K562 (cell line): ENCODE data around the gene SYNPO. TPM values are rescaled to one million over a fixed set of nuclear protein-coding genes. Genes with fewer than 3 reads are reported as not detected.

Experiments used
- BMI1 ChIP-seq: fragments of 150-350 bp; IDR thresholded peaks from 2 replicates; pipeline ENCODE4 v1.6.1; 2014; ENCODE audit warnings: low read length
- CC2D1A ChIP-seq: fragments of 450-650 bp; IDR thresholded peaks from 2 replicates; pipeline ENCODE4 v1.6.1; 2017; ENCODE audit warnings: mild to moderate bottlenecking
- ERF ChIP-seq: fragments of 450-650 bp; formaldehyde crosslinking; IDR thresholded peaks from 2 replicates; pipeline ENCODE4 v1.4.0; 2020; ENCODE audit warnings: mild to moderate bottlenecking, mixed read lengths
- MEIS2 ChIP-seq: fragments of 450-650 bp; IDR thresholded peaks from 2 replicates; pipeline ENCODE4 v1.6.1; 2014; ENCODE audit warnings: mild to moderate bottlenecking; ENCODE audit not compliant: partially characterized antibody
- POLR2AphosphoS5 ChIP-seq: IDR thresholded peaks from 2 replicates; pipeline ENCODE4 v1.6.1; 2011; ENCODE audit warnings: mild to moderate bottlenecking, low read depth, low read length, moderate library complexity; ENCODE audit not compliant: control insufficient read depth, insufficient read depth
- RBBP5 ChIP-seq: fragments of 200-600 bp; sonication (generic); IDR thresholded peaks from 2 replicates; pipeline ENCODE4 v1.6.1; 2012; ENCODE audit warnings: borderline replicate concordance, mild to moderate bottlenecking, low read length, control low read depth, inconsistent platforms; ENCODE audit not compliant: insufficient read depth, poor library complexity, severe bottlenecking
- RCOR1 ChIP-seq, 2 experiments: IDR thresholded peaks; 2 replicates each; pipeline ENCODE4 v1.6.1; 2012; ENCODE audit warnings: low read depth in 2 of 2, low read length in 2 of 2, borderline replicate concordance in 1 of 2, improper control_type of control experiment in 1 of 2
- STAT5A ChIP-seq: IDR thresholded peaks from 2 replicates; pipeline ENCODE4 v1.6.1; 2012; ENCODE audit warnings: low read length, inconsistent platforms, borderline replicate concordance
- TEAD1 ChIP-seq, 2 experiments: fragments of 450-650 bp in 1 of 2; sonication (generic) in 1 of 2; formaldehyde crosslinking; IDR thresholded peaks; 2 replicates each; pipeline versions ENCODE4 v1.4.0 to v1.8.0; 2020 to 2022; ENCODE audit warnings: mild to moderate bottlenecking in 2 of 2, missing genetic modification reagents in 1 of 2
- ZFX ChIP-seq: sonication (generic); formaldehyde crosslinking; IDR thresholded peaks from 2 replicates; pipeline ENCODE4 v1.8.0; 2022; ENCODE audit warnings: mild to moderate bottlenecking, missing genetic modification reagents, moderate library complexity
- ZNF695 ChIP-seq: fragments of 450-650 bp; formaldehyde crosslinking; IDR thresholded peaks from 2 replicates; pipeline ENCODE4 v1.4.0; 2020; ENCODE audit warnings: mild to moderate bottlenecking, moderate library complexity
- polyA plus RNA-seq, 8 experiments: library from polyadenylated mRNA; depleted of rRNA in 4 of 8; stranded (reverse) in 5 of 8; unstranded in 3 of 8; fragments of >200 nt; fragmentation: Nextera tagmentation in 2 of 8; fragmentation: Illumina TruSeq in 1 of 8; extraction: Ambion mirVana in 2 of 8; extraction: Trizol in 1 of 8; gene quantifications; 2 replicates each; pipeline versions ENCODE4 v1.2.1 to v1.2.3, GENCODE V29; 2011 to 2014; ENCODE audit warnings: inconsistent platforms in 1 of 8, missing spikeins in 1 of 8
- total RNA-seq, 7 experiments: library from RNA; depleted of rRNA in 6 of 7; stranded (reverse); fragments of >200 nt in 6 of 7; fragmentation: Illumina TruSeq in 2 of 7; extraction: Trizol in 2 of 7; gene quantifications; 2 replicates each; pipeline versions ENCODE4 v1.2.1 to v1.2.3, GENCODE V29; 2011 to 2021; ENCODE audit warnings: low replicate concordance in 1 of 7
- TF ChIP-seq, protein P1 (sequence below): sonication (generic); formaldehyde crosslinking; IDR thresholded peaks from 2 replicates; pipeline ENCODE4 v1.8.0; 2022; ENCODE audit warnings: mild to moderate bottlenecking, missing genetic modification reagents
- TF ChIP-seq, protein P2 (sequence below): sonication (generic); formaldehyde crosslinking; IDR thresholded peaks from 2 replicates; pipeline ENCODE4 v1.8.0; 2023; ENCODE audit warnings: mild to moderate bottlenecking, missing genetic modification reagents
- TF ChIP-seq, protein P3 (sequence below): fragments of 450-650 bp; IDR thresholded peaks from 2 replicates; pipeline ENCODE4 v1.6.1; 2016; ENCODE audit warnings: mild to moderate bottlenecking
- TF ChIP-seq, protein P4 (sequence below): fragments of 450-650 bp; IDR thresholded peaks from 2 replicates; pipeline ENCODE4 v1.6.1; 2016
- TF ChIP-seq, protein P5 (sequence below): sonication (generic); formaldehyde crosslinking; IDR thresholded peaks from 2 replicates; pipeline ENCODE4 v1.8.0; 2022; ENCODE audit warnings: mild to moderate bottlenecking, low read depth, missing genetic modification reagents

The SYNPO gene
- total and polyA plus RNA-seq, 9 of the 15 experiments (the other 6 are each of a cell fraction or from before 2014, with no cell fraction given): 0.01 to 0.31 (median 0.03) TPM; not detected in 4

DNA sequence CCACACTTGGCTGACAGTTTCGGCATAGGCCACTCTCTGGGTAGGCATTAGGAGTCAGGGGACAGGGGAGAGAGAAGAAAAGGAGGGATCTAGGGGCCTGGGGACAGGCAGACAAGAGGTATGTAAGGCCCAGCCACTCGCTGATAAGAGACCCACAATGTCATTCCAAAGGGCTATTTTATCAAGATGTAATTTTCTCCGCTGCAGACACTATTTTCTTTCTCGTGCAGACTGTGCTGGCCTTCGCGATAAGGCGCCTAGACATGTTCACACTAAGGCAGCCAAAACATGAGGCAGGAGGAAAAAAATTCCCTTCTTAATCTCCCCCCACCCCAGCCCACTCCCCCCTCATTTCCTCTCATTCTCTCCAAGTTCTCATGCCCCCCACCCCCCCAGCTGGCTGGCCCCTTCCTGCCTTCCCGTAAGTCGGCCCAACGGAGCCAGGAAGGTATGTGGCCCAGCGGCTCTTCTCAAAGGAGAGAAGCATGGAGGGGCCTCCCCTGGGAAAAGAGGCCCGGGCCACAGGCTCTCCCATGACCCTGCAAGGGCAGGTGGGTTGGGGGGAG is 44.9 kb upstream of the SYNPO start (continued):
- TF ChIP-seq, protein P1, sequence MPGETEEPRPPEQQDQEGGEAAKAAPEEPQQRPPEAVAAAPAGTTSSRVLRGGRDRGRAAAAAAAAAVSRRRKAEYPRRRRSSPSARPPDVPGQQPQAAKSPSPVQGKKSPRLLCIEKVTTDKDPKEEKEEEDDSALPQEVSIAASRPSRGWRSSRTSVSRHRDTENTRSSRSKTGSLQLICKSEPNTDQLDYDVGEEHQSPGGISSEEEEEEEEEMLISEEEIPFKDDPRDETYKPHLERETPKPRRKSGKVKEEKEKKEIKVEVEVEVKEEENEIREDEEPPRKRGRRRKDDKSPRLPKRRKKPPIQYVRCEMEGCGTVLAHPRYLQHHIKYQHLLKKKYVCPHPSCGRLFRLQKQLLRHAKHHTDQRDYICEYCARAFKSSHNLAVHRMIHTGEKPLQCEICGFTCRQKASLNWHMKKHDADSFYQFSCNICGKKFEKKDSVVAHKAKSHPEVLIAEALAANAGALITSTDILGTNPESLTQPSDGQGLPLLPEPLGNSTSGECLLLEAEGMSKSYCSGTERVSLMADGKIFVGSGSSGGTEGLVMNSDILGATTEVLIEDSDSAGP: no peak
- TF ChIP-seq ZFX (CRISPR knock-in tag) (peak; percentile 48), TEAD1 (CRISPR knock-in tag; IDR thresholded peaks at IDR 0.05) (peak in 1 of 2 experiments; percentile 96; a peak in 3 of 4 replicates), POLR2AphosphoS5 (peak; percentile 72; the same call in 1 of the 2 replicates), MEIS2 (peak; percentile 47), ZNF695 (CRISPR knock-in tag) (no peak), CC2D1A (no peak), STAT5A (peak; percentile 64; the same call in 1 of the 2 replicates), RCOR1 (IDR thresholded peaks at IDR 0.05; ENCODE audit: borderline replicate concordance in 1 of 2, low read depth in 2 of 2, low read length in 2 of 2) (peak in 1 of 2 experiments; percentile 73; a peak in 2 of 4 replicates), BMI1 (no peak), ERF (CRISPR knock-in tag) (no peak), RBBP5 (no peak)
- TF ChIP-seq, protein P2, sequence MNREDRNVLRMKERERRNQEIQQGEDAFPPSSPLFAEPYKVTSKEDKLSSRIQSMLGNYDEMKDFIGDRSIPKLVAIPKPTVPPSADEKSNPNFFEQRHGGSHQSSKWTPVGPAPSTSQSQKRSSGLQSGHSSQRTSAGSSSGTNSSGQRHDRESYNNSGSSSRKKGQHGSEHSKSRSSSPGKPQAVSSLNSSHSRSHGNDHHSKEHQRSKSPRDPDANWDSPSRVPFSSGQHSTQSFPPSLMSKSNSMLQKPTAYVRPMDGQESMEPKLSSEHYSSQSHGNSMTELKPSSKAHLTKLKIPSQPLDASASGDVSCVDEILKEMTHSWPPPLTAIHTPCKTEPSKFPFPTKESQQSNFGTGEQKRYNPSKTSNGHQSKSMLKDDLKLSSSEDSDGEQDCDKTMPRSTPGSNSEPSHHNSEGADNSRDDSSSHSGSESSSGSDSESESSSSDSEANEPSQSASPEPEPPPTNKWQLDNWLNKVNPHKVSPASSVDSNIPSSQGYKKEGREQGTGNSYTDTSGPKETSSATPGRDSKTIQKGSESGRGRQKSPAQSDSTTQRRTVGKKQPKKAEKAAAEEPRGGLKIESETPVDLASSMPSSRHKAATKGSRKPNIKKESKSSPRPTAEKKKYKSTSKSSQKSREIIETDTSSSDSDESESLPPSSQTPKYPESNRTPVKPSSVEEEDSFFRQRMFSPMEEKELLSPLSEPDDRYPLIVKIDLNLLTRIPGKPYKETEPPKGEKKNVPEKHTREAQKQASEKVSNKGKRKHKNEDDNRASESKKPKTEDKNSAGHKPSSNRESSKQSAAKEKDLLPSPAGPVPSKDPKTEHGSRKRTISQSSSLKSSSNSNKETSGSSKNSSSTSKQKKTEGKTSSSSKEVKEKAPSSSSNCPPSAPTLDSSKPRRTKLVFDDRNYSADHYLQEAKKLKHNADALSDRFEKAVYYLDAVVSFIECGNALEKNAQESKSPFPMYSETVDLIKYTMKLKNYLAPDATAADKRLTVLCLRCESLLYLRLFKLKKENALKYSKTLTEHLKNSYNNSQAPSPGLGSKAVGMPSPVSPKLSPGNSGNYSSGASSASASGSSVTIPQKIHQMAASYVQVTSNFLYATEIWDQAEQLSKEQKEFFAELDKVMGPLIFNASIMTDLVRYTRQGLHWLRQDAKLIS (CRISPR knock-in tag): no peak
- TF ChIP-seq, protein P3, sequence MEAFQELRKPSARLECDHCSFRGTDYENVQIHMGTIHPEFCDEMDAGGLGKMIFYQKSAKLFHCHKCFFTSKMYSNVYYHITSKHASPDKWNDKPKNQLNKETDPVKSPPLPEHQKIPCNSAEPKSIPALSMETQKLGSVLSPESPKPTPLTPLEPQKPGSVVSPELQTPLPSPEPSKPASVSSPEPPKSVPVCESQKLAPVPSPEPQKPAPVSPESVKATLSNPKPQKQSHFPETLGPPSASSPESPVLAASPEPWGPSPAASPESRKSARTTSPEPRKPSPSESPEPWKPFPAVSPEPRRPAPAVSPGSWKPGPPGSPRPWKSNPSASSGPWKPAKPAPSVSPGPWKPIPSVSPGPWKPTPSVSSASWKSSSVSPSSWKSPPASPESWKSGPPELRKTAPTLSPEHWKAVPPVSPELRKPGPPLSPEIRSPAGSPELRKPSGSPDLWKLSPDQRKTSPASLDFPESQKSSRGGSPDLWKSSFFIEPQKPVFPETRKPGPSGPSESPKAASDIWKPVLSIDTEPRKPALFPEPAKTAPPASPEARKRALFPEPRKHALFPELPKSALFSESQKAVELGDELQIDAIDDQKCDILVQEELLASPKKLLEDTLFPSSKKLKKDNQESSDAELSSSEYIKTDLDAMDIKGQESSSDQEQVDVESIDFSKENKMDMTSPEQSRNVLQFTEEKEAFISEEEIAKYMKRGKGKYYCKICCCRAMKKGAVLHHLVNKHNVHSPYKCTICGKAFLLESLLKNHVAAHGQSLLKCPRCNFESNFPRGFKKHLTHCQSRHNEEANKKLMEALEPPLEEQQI: no peak
- TF ChIP-seq, protein P4, sequence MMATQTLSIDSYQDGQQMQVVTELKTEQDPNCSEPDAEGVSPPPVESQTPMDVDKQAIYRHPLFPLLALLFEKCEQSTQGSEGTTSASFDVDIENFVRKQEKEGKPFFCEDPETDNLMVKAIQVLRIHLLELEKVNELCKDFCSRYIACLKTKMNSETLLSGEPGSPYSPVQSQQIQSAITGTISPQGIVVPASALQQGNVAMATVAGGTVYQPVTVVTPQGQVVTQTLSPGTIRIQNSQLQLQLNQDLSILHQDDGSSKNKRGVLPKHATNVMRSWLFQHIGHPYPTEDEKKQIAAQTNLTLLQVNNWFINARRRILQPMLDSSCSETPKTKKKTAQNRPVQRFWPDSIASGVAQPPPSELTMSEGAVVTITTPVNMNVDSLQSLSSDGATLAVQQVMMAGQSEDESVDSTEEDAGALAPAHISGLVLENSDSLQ: peak; percentile 72
- TF ChIP-seq, protein P5, sequence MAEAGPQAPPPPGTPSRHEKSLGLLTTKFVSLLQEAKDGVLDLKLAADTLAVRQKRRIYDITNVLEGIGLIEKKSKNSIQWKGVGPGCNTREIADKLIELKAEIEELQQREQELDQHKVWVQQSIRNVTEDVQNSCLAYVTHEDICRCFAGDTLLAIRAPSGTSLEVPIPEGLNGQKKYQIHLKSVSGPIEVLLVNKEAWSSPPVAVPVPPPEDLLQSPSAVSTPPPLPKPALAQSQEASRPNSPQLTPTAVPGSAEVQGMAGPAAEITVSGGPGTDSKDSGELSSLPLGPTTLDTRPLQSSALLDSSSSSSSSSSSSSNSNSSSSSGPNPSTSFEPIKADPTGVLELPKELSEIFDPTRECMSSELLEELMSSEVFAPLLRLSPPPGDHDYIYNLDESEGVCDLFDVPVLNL (CRISPR knock-in tag): no peak
